ENCODE data around the gene PEPD. TPM values are rescaled to one million over a fixed set of nuclear protein-coding genes. Genes with fewer than 3 reads are reported as not detected.
A peak's percentile ranks its signal among the peaks of the same experiment; 100 is the strongest.

Gene PEPD
- total and polyA plus RNA-seq, 3 experiments from 2014 or later: 47.9 to 109 (median 49.0) TPM

DNA sequence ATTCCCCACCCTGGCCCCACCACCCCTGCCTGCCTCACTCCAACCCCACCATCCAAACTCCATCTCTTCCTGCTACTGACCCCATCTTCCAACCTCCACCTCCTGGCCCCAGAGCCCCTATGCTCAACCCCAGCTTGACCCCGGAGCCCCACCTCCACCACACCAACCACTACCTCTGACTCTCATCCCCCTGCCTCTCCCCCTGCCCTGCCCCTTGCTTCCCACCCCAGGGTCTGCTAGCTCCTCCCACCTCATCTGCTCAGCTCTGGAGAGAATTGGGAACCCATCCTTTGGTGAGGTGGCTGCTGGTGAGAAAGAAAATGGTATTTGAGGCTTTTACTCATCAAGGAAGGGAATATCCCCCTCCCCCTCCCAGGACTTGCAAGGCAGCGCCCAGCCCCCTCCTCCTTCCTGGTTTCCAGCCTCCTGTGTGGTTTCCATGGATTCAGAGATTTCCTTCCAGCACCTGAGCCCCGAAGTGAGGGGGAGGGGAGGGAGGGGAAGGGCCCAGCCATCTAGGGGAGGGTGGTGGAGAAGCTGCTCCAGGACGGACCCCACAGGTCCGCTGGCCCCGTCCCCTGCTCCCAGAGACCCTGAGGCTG, 11.4 kb upstream of the PEPD start:
- Histone ChIP-seq H3K4me1 (ENCODE audit: insufficient read depth, low read length) (no peaks in the 10 kb centered on the region), H3K4me3 (ENCODE audit: low read length) (no peak overlapping the region), H3K27me3 (ENCODE audit: insufficient read depth, low read length, poor library complexity, severe bottlenecking) (no peaks in the 10 kb centered on the region), H3K36me3 (ENCODE audit: insufficient read depth, low read length) (no peaks in the 10 kb centered on the region), H3K9me3 (ENCODE audit: low read length) (no peaks in the 10 kb centered on the region), H3K27ac (ENCODE audit: low read depth, low read length) (no peak overlapping the region)
- no peak overlapping the region for H3K4me3 Mint-ChIP-seq
- H3K36me3 Mint-ChIP-seq: no peaks in the 10 kb centered on the region
- no peaks in the 10 kb centered on the region for H3K4me1 Mint-ChIP-seq
- peaks cover 8 to 44% of the 10 kb centered on the region in 2 donors for H3K27me3 Mint-ChIP-seq
- ChIA-PET POLR2A (no interaction called here), CTCF (no interaction called here)
- no peak overlapping the region for H3K27ac Mint-ChIP-seq
- no peak for DNase-seq
- no peaks in the 10 kb centered on the region for H3K9me3 Mint-ChIP-seq

DNA sequence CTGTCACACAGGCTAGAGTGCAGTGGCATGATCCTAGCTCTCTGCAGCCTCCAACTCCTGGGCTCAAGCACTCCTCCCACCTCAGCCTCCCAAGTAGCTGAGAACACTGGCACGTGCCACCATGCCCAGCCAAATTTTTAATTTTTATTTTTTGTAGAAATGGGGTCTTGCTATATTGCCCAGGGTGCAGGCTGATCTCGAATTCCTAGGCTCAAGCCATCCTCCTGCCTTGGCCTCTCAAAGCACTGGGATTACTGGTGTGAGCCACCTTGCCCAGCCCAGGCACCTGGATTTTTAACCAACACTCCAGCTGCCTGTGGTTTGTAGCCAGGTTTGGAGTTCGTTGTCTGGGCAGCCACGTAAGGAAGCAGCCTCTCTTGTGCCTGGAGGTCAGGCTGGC, 9.3 kb upstream of the PEPD start:
- Histone ChIP-seq H3K4me1 (ENCODE audit: insufficient read depth, low read length) (no peaks in the 10 kb centered on the region), H3K36me3 (ENCODE audit: insufficient read depth, low read length) (no peaks in the 10 kb centered on the region), H3K27me3 (ENCODE audit: insufficient read depth, low read length, poor library complexity, severe bottlenecking) (no peaks in the 10 kb centered on the region), H3K9me3 (ENCODE audit: low read length) (no peaks in the 10 kb centered on the region), H3K27ac (ENCODE audit: low read depth, low read length) (no peak overlapping the region), H3K4me3 (ENCODE audit: low read length) (no peak overlapping the region)
- Mint-ChIP-seq H3K4me1 (no peaks in the 10 kb centered on the region), H3K36me3 (no peaks in the 10 kb centered on the region), H3K27ac (peak overlapping the region in 1 of 8 donors; percentile 24), H3K27me3 (peaks cover 11 to 40% of the 10 kb centered on the region in 2 donors), H3K9me3 (no peaks in the 10 kb centered on the region), H3K4me3 (no peak overlapping the region)
- no peak for DNase-seq
- POLR2A ChIA-PET: no interaction called here
- CTCF ChIA-PET: interaction anchor here (1.4 kb wide), 1 partner anchor 15 kb away, joined by 3 read pairs; no protein-coding TSS in a partner anchor

DNA sequence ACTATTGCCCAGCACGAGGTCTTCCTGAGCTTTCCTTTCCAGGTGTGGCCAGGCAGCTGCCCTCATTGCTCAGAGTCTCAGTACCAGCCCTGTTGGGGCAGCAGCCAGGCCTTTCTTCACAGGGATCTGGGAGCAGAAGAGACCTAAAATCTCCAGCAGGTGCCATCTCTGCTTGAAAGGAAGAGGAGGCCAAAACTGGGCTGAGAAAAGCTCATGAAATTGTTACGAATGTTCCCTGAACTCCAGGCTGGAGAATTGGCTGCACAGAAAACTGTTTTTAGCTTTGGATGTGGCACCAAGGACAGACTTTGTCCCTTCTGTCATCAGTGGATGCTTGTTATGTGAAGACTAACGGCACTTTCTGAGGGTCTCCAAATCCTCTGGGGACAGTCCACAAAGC, 8.7 kb upstream of the PEPD start:
- no peak for DNase-seq
- ChIA-PET CTCF (interaction anchor here (1.4 kb wide), 1 partner anchor 15 kb away, joined by 3 read pairs; no protein-coding TSS in a partner anchor), POLR2A (no interaction called here)
- no peak overlapping the region for H3K4me3 Mint-ChIP-seq
- no peaks in the 10 kb centered on the region for H3K4me1 Mint-ChIP-seq
- Histone ChIP-seq H3K36me3 (ENCODE audit: insufficient read depth, low read length) (no peaks in the 10 kb centered on the region), H3K4me3 (ENCODE audit: low read length) (no peak overlapping the region), H3K9me3 (ENCODE audit: low read length) (no peaks in the 10 kb centered on the region), H3K27ac (ENCODE audit: low read depth, low read length) (no peak overlapping the region), H3K27me3 (ENCODE audit: insufficient read depth, low read length, poor library complexity, severe bottlenecking) (no peaks in the 10 kb centered on the region), H3K4me1 (ENCODE audit: insufficient read depth, low read length) (no peaks in the 10 kb centered on the region)
- H3K27ac Mint-ChIP-seq: peak overlapping the region in 1 of 8 donors; percentile 38
- H3K36me3 Mint-ChIP-seq: no peaks in the 10 kb centered on the region
- H3K9me3 Mint-ChIP-seq: no peaks in the 10 kb centered on the region
- peaks cover 11 to 38% of the 10 kb centered on the region in 2 donors for H3K27me3 Mint-ChIP-seq

DNA sequence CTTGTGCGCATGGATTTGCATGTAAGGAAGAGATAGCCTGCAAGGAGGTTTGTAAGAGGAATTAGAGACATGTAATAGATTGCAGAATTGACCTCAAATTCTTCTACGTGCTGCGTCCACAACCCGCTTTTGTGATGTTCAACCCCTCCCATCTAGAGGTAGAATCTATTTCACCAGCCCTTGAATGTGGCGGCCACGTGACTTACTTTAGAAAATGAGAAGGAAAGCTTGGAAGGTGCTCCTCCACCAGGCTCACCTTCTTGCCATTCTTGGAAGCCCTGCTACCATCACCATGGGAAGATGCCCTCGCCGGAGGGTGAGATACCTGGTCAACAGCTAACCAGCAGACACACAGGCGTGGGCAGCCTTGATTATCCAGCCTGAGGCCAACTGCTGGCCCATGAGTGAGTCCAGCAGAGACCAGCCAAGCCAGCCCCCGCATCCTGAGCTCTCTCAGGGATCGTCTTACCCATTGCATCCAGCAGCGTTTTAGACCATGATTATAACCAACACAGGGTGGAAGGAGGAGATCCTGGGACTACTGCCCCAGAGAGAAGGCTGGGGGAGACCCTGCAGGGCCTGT, 7.6 kb upstream of the PEPD start:
- Histone ChIP-seq H3K36me3 (ENCODE audit: insufficient read depth, low read length) (no peaks in the 10 kb centered on the region), H3K9me3 (ENCODE audit: low read length) (no peaks in the 10 kb centered on the region), H3K4me3 (ENCODE audit: low read length) (no peak overlapping the region), H3K27ac (ENCODE audit: low read depth, low read length) (no peak overlapping the region), H3K4me1 (ENCODE audit: insufficient read depth, low read length) (no peaks in the 10 kb centered on the region), H3K27me3 (ENCODE audit: insufficient read depth, low read length, poor library complexity, severe bottlenecking) (no peaks in the 10 kb centered on the region)
- peaks cover 12 to 34% of the 10 kb centered on the region in 2 donors for H3K27me3 Mint-ChIP-seq
- H3K9me3 Mint-ChIP-seq: no peaks in the 10 kb centered on the region
- no peaks in the 10 kb centered on the region for H3K36me3 Mint-ChIP-seq
- ChIA-PET CTCF (no interaction called here), POLR2A (no interaction called here)
- no peak for DNase-seq
- H3K4me3 Mint-ChIP-seq: no peak overlapping the region
- H3K27ac Mint-ChIP-seq: no peak overlapping the region
- no peaks in the 10 kb centered on the region for H3K4me1 Mint-ChIP-seq

DNA sequence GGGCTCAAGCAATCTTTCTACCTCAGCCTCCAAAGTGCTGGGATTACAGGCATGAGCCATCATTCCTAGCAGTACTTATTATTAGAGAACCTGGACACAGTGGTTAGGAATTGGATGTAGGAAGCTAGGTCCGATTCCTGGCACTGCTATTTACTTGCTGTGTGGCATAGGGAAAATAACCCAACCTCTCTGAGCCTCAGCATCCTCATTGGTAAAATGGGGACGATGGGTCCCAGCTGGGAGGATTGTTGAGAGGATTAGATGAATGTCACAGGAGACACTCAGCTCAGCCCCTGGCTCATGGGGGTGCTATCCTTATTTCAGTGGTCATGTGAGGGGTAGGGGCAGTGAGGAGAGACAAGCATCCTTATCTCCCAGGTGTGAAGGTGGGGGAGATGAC, 6.8 kb upstream of the PEPD start:
- Histone ChIP-seq H3K9me3 (ENCODE audit: low read length) (no peaks in the 10 kb centered on the region), H3K4me1 (ENCODE audit: insufficient read depth, low read length) (no peaks in the 10 kb centered on the region), H3K4me3 (ENCODE audit: low read length) (no peak overlapping the region), H3K36me3 (ENCODE audit: insufficient read depth, low read length) (no peaks in the 10 kb centered on the region), H3K27ac (ENCODE audit: low read depth, low read length) (no peak overlapping the region), H3K27me3 (ENCODE audit: insufficient read depth, low read length, poor library complexity, severe bottlenecking) (no peaks in the 10 kb centered on the region)
- Mint-ChIP-seq H3K4me1 (no peaks in the 10 kb centered on the region), H3K27me3 (peaks cover 11 to 29% of the 10 kb centered on the region in 2 donors), H3K36me3 (no peaks in the 10 kb centered on the region), H3K4me3 (peak overlapping the region in 1 of 7 donors; percentile 34), H3K27ac (no peak overlapping the region), H3K9me3 (no peaks in the 10 kb centered on the region)
- ChIA-PET CTCF (no interaction called here), POLR2A (no interaction called here)
- no peak for DNase-seq

DNA sequence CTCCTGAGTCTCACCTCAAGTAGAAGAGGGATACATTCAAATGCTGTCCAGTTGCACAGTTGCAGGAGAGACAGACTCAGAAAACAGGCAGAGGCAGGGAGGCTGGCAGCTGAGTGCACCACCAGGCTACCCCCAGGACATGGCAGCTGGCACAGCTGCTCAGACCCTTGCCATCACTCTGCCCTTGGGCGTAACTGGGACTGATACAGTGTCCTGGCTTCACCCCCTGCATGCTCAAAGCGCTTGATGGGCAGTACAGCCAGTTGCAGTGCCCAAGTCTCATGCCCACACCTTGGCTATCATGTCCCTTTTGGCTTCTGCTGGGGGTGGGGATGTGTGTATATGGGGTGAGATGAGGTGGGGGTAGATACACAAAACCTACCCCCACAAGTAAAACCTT, 5.5 kb upstream of the PEPD start:
- H3K27ac ChIP-seq (ENCODE audit: low read depth, low read length): no peak overlapping the region
- peaks cover 3 to 7% (median 4%) of the 10 kb centered on the region in 3 donors for H3K4me1 Mint-ChIP-seq
- DNase-seq: no peak
- no peaks in the 10 kb centered on the region for H3K9me3 Mint-ChIP-seq
- no peaks in the 10 kb centered on the region for H3K27me3 ChIP-seq (ENCODE audit: insufficient read depth, low read length, poor library complexity, severe bottlenecking)
- H3K27ac Mint-ChIP-seq: peak overlapping the region in 1 of 8 donors; percentile 60
- H3K4me3 Mint-ChIP-seq: no peak overlapping the region
- no peak overlapping the region for H3K4me3 ChIP-seq (ENCODE audit: low read length)
- no peaks in the 10 kb centered on the region for H3K36me3 ChIP-seq (ENCODE audit: insufficient read depth, low read length)
- peaks cover 11 to 29% of the 10 kb centered on the region in 2 donors for H3K27me3 Mint-ChIP-seq
- ChIA-PET POLR2A (no interaction called here), CTCF (no interaction called here)
- no peaks in the 10 kb centered on the region for H3K36me3 Mint-ChIP-seq
- peaks cover 5% of the 10 kb centered on the region for H3K4me1 ChIP-seq (ENCODE audit: insufficient read depth, low read length)
- H3K9me3 ChIP-seq (ENCODE audit: low read length): no peaks in the 10 kb centered on the region

DNA sequence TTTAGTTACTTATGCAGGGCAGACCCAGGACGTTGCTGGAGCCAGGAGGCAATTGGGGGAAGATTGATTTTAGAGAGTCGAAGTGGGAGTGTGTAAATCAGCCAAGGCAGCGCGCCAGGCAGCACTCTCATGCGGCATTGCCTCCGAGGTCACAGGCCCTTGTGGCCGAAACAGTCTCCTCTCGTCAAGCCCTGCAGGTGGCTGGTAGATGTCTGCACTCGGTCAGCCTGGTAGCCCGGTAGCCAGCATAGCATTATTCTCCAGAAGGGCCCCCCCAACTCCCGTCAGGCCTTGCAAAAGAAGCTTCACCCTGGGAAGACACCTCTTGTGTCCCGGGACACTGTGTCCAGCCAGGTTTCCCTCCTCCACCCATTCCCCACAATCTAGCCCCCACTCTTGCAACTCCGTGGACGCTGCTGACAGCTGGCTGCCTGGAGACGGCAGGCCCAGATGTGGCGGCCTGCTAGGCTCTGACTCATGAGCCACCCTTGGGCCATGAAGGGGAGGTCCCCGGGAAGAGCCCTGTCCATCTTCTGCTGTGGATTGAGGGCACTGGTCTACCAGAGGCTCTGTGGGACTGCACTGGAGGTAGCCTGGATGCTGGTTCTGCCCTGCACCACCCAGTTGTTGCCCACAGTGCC, 2.6 kb upstream of the PEPD start:
- peaks cover 11 to 17% of the 10 kb centered on the region in 2 donors for H3K27me3 Mint-ChIP-seq
- DNase-seq: no peak
- peaks cover 15 to 26% (median 17%) of the 10 kb centered on the region in 3 donors for H3K4me1 Mint-ChIP-seq
- Histone ChIP-seq H3K36me3 (ENCODE audit: insufficient read depth, low read length) (no peaks in the 10 kb centered on the region), H3K27ac (ENCODE audit: low read depth, low read length) (no peak overlapping the region), H3K4me3 (ENCODE audit: low read length) (no peak overlapping the region), H3K4me1 (ENCODE audit: insufficient read depth, low read length) (peaks cover 21% of the 10 kb centered on the region), H3K27me3 (ENCODE audit: insufficient read depth, low read length, poor library complexity, severe bottlenecking) (no peaks in the 10 kb centered on the region), H3K9me3 (ENCODE audit: low read length) (no peaks in the 10 kb centered on the region)
- H3K27ac Mint-ChIP-seq: no peak overlapping the region
- ChIA-PET CTCF (no interaction called here), POLR2A (no interaction called here)
- H3K9me3 Mint-ChIP-seq: no peaks in the 10 kb centered on the region
- H3K4me3 Mint-ChIP-seq: no peak overlapping the region
- no peaks in the 10 kb centered on the region for H3K36me3 Mint-ChIP-seq

DNA sequence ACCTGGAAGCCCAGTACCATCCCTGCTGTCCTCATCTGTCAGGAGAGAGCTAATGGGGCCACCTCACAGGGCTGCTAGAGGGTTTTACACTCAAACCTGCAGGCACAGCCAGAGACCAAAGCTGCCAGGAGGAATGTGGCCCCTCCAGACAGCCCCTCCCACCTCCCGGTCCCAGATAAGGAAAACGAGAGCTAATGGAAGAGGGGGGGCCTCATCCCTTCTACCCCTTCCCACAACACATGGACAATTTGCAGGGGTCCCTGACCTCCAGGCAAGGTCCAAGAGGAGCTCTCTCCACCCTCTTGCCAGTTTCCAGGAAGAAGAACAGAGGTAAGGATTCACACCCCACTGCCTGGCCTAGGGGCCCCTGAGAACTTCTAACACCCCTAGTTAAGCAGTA, 1.6 kb upstream of the PEPD start:
- H3K9me3 ChIP-seq (ENCODE audit: low read length): no peaks in the 10 kb centered on the region
- no peak overlapping the region for H3K4me3 ChIP-seq (ENCODE audit: low read length)
- H3K4me1 Mint-ChIP-seq: peaks cover 15 to 31% (median 17%) of the 10 kb centered on the region in 3 donors
- H3K27me3 ChIP-seq (ENCODE audit: insufficient read depth, low read length, poor library complexity, severe bottlenecking): no peaks in the 10 kb centered on the region
- H3K36me3 ChIP-seq (ENCODE audit: insufficient read depth, low read length): no peaks in the 10 kb centered on the region
- ChIA-PET CTCF (no interaction called here), POLR2A (no interaction called here)
- peaks cover 6 to 10% of the 10 kb centered on the region in 2 donors for H3K27me3 Mint-ChIP-seq
- H3K4me1 ChIP-seq (ENCODE audit: insufficient read depth, low read length): peaks cover 21% of the 10 kb centered on the region
- H3K27ac Mint-ChIP-seq: no peak overlapping the region
- DNase-seq: no peak
- no peaks in the 10 kb centered on the region for H3K9me3 Mint-ChIP-seq
- H3K36me3 Mint-ChIP-seq: no peaks in the 10 kb centered on the region
- peak overlapping the region in 3 of 7 donors; percentile 23 to 83 (median 38) for H3K4me3 Mint-ChIP-seq
- H3K27ac ChIP-seq (ENCODE audit: low read depth, low read length): no peak overlapping the region
